ENCODE data around the gene LANCL3. TPM values are rescaled to one million over a fixed set of nuclear protein-coding genes. Genes with fewer than 3 reads are reported as not detected.

LANCL3 gene
- total RNA-seq, 6 experiments from 2014 or later, result 0.03 TPM; not detected in 5

DNA sequence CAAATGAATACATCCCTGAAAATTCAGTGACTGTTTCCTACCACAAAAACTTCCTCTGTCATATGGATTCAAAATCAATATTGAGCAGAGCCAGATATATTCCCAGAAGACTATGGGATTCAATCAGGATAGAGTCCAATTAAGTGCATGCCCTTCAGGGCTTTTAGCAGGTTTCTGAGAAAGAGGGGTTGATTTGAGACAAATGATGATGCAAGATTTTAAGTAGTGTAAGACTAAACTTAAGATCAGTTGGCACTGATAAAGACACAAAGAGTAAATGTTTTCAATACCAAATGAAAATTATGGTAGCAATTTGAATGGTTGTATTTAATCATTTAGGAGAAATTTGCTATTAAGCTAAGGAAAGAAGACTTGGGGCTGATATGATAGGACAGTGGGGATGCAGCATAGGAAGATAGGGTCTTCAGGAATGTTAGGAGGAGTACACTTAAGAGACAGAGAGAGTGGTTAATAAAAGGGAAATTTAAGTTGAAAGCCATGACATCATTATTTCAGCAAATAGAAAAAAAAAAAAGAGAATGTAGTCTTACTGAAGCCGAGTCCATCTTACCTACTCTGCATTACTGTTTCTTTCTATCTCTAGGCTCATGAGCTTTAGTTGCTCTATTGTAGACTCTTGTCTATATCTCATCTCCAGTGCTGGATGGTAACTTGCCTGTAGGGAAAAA lies 82.1 kb downstream of the LANCL3 start:
- Mint-ChIP-seq H3K4me3 (no peak overlapping the region), H3K27me3 (ENCODE audit: insufficient read depth) (no peaks in the 10 kb centered on the region), H3K27ac (no peak overlapping the region), H3K4me1 (ENCODE audit: low read depth) (no peaks in the 10 kb centered on the region), H3K9me3 (no peaks in the 10 kb centered on the region), H3K36me3 (ENCODE audit: low read depth) (no peaks in the 10 kb centered on the region)
- TF ChIP-seq CTCF (IDR thresholded peaks at IDR 0.05), result no peak
- no peak for DNase-seq

GRCh38 chrX:37658343-37659030 lies 87.0 kb downstream of the LANCL3 start:
- Mint-ChIP-seq H3K27me3 (ENCODE audit: insufficient read depth) (no peaks in the 10 kb centered on the region), H3K9me3 (no peaks in the 10 kb centered on the region), H3K4me1 (ENCODE audit: low read depth) (no peaks in the 10 kb centered on the region), H3K27ac (no peak overlapping the region), H3K4me3 (no peak overlapping the region), H3K36me3 (ENCODE audit: low read depth) (no peaks in the 10 kb centered on the region)
- no peak for DNase-seq
- TF ChIP-seq CTCF (IDR thresholded peaks at IDR 0.05), result no peak

DNA sequence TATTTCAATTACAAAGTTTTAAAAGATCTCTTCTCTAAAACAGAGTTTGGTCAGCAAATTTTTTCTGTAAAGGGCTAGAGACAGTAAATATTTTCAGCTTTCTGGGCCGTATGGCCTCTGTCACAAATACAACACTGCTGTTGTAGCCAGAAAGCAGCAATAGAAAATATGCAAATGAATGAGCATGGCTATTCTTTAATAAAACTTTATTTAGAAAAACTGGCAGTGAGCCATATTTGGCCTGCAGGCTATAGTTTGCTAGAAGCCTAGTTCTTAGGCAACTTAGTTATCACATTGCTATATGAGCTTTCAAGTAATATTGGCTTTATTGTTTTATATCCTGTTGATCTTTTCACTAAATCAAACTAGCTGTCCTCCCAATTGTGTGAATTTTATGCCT lies 87.6 kb downstream of the LANCL3 start:
- no peak for DNase-seq
- Mint-ChIP-seq H3K9me3 (no peaks in the 10 kb centered on the region), H3K27ac (no peak overlapping the region), H3K4me3 (no peak overlapping the region), H3K36me3 (ENCODE audit: low read depth) (no peaks in the 10 kb centered on the region), H3K27me3 (ENCODE audit: insufficient read depth) (no peaks in the 10 kb centered on the region), H3K4me1 (ENCODE audit: low read depth) (no peaks in the 10 kb centered on the region)
- TF ChIP-seq CTCF (IDR thresholded peaks at IDR 0.05), result no peak

GRCh38 chrX:37662181-37662580 lies 90.7 kb downstream of the LANCL3 start:
- H3K27me3 Mint-ChIP-seq (ENCODE audit: insufficient read depth), result no peaks in the 10 kb centered on the region
- no peak for TF ChIP-seq CTCF (IDR thresholded peaks at IDR 0.05)
- no peaks in the 10 kb centered on the region for H3K9me3 Mint-ChIP-seq
- H3K4me1 Mint-ChIP-seq (ENCODE audit: low read depth), result no peaks in the 10 kb centered on the region
- DNase-seq, result no peak
- H3K4me3 Mint-ChIP-seq, result no peak overlapping the region
- H3K36me3 Mint-ChIP-seq (ENCODE audit: low read depth), result no peaks in the 10 kb centered on the region
- no peak overlapping the region for H3K27ac Mint-ChIP-seq

DNA sequence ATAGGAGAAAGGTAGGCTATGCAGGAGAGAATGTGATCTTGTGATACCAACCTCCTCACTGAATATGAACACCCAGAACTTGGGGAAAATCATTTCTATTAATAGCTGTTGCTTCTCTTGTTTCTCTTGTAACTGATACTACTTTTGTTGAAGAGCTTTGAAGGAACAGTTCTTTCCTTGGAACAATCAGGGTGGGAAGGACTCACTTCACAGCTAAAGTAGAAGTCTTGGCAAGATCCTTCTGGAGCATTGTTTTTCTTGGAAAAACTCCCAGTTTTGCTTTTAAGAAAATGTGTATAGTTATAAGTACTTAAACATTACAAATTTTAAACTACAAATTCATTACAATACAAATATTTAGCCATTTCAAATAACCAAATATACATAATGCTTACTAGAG lies 95.1 kb downstream of the LANCL3 start:
- TF ChIP-seq CTCF (IDR thresholded peaks at IDR 0.05), result no peak
- H3K27ac Mint-ChIP-seq, result no peak overlapping the region
- H3K4me1 Mint-ChIP-seq (ENCODE audit: low read depth), result no peaks in the 10 kb centered on the region
- no peak for DNase-seq
- no peaks in the 10 kb centered on the region for H3K36me3 Mint-ChIP-seq (ENCODE audit: low read depth)
- H3K9me3 Mint-ChIP-seq, result no peaks in the 10 kb centered on the region
- no peak overlapping the region for H3K4me3 Mint-ChIP-seq
- no peaks in the 10 kb centered on the region for H3K27me3 Mint-ChIP-seq (ENCODE audit: insufficient read depth)
